Muscle of leg (tissue), 11 donors: Measurements from ENCODE around the gene PRSS50. TPM values are rescaled to one million over a fixed set of nuclear protein-coding genes. Genes with fewer than 3 reads are reported as not detected.
A peak's percentile ranks its signal among the peaks of the same experiment; 100 is the strongest.
"Not testable (repeated sequence)": the region's sequence is repeated elsewhere in the genome, so short reads cannot be mapped to it uniquely, and the experiment has no call there.

Experiments
- DNase-seq: peaks from one replicate; pipeline ENCODE4 v3.0.0; 2013
- H3K27ac ChIP-seq: one replicate; pipeline ENCODE4 v1.5.1; 2013; ENCODE audit warnings: mild to moderate bottlenecking, low read length, control low read depth
- H3K27me3 ChIP-seq: one replicate; pipeline ENCODE4 v1.6.1; 2013; ENCODE audit warnings: low read length; ENCODE audit not compliant: control insufficient read depth, insufficient read depth
- H3K36me3 ChIP-seq: one replicate; pipeline ENCODE4 v1.6.1; 2013; ENCODE audit warnings: low read length; ENCODE audit not compliant: control insufficient read depth, insufficient read depth
- H3K4me1 ChIP-seq: one replicate; pipeline ENCODE4 v1.6.1; 2013; ENCODE audit warnings: low read length; ENCODE audit not compliant: control insufficient read depth, insufficient read depth
- H3K4me3 ChIP-seq: one replicate; pipeline ENCODE4 v1.5.1; 2013; ENCODE audit warnings: low read length, control low read depth
- H3K9me3 ChIP-seq: replicated peaks from 2 replicates; pipeline ENCODE4 v1.6.1; 2013; ENCODE audit warnings: low read depth, low read length; ENCODE audit not compliant: control insufficient read depth
- WGBS: methylation state at CpG from one replicate; pipeline ENCODE4 v1.1.5; 2013; ENCODE audit warnings: missing lambda C conversion rate; ENCODE audit not compliant: insufficient coverage; 5-methylcytosine and 5-hydroxymethylcytosine counted together
- polyA plus RNA-seq, 8 donors: library from polyadenylated mRNA; unstranded; fragments of 120-200 nt; gene quantifications; one replicate each; pipeline versions ENCODE4 v1.2.1 to v1.2.3, GENCODE V29; 2013; ENCODE audit warnings: inconsistent platforms in 1 of 8, low replicate concordance in 1 of 8; ENCODE audit not compliant: insufficient read length in 8 of 8, insufficient read depth in 1 of 8
- total RNA-seq: library from RNA; stranded (reverse); fragments of 120-200 nt; gene quantifications from one replicate; pipeline ENCODE4 v1.2.4, GENCODE V29; 2013

PRSS50 gene
- total and polyA plus RNA-seq, 9 donors = 0.06 to 0.44 (median 0.12) TPM; not detected in 1

- no peaks in the 10 kb centered on the region for H3K36me3 ChIP-seq
- DNase-seq = peak; percentile 48
- H3K4me3 ChIP-seq = no peak overlapping the region
- no peaks in the 10 kb centered on the region for H3K27me3 ChIP-seq
- no peak overlapping the region for H3K27ac ChIP-seq
- H3K4me1 ChIP-seq = peaks cover 5% of the 10 kb centered on the region
- no peaks in the 10 kb centered on the region for H3K9me3 ChIP-seq
- WGBS = 78% methylated on average over 2 of the region's 2 CpGs
Measured at GRCh38 chr3:46748170-46748569, 30.5 kb upstream of the PRSS50 start.

- H3K9me3 ChIP-seq = no peaks in the 10 kb centered on the region
- H3K27ac ChIP-seq = no peak overlapping the region
- DNase-seq = no peak
- no peak overlapping the region for H3K4me3 ChIP-seq
- peaks cover 5% of the 10 kb centered on the region for H3K4me1 ChIP-seq
- H3K36me3 ChIP-seq = no peaks in the 10 kb centered on the region
- H3K27me3 ChIP-seq = no peaks in the 10 kb centered on the region
Measured at GRCh38 chr3:46746711-46747110, 29.0 kb upstream of the PRSS50 start.

GRCh38 chr3:46742992-46743585 lies 25.4 kb upstream of the PRSS50 start:
- Histone ChIP-seq H3K9me3 (no peaks in the 10 kb centered on the region), H3K4me1 (peaks cover under 1% of the 10 kb centered on the region), H3K4me3 (no peak overlapping the region), H3K27me3 (no peaks in the 10 kb centered on the region), H3K27ac (no peak overlapping the region), H3K36me3 (no peaks in the 10 kb centered on the region)
- DNase-seq = peak; percentile 10
- 18% methylated on average over 11 of the region's 12 CpGs for WGBS

- not testable (repeated sequence) for H3K27ac ChIP-seq, H3K36me3 ChIP-seq
- WGBS = no CpG with 5 or more reads among the region's 3 CpGs
Measured at GRCh38 chr3:46739565-46739964, 21.9 kb upstream of the PRSS50 start.

GRCh38 chr3:46737329-46737731 lies 19.7 kb upstream of the PRSS50 start:
- no peak overlapping the region for H3K27ac ChIP-seq
- no peaks in the 10 kb centered on the region for H3K27me3 ChIP-seq
- no peaks in the 10 kb centered on the region for H3K36me3 ChIP-seq
- no peaks in the 10 kb centered on the region for H3K9me3 ChIP-seq
- H3K4me1 ChIP-seq = peaks cover 5% of the 10 kb centered on the region
- no peak overlapping the region for H3K4me3 ChIP-seq
- WGBS = 67% methylated on average over 2 of the region's 4 CpGs
- peak; percentile 32 for DNase-seq

More at GRCh38 chr3:46739565-46739964, 21.9 kb upstream of the PRSS50 start:
- not testable (repeated sequence) for DNase-seq, H3K27me3 ChIP-seq, H3K4me1 ChIP-seq, H3K4me3 ChIP-seq, H3K9me3 ChIP-seq

- WGBS = 74% methylated on average over 16 of the region's 20 CpGs
- Histone ChIP-seq H3K36me3 (no peaks in the 10 kb centered on the region), H3K27me3 (no peaks in the 10 kb centered on the region), H3K9me3 (no peaks in the 10 kb centered on the region), H3K4me3 (no peak overlapping the region), H3K27ac (no peak overlapping the region), H3K4me1 (peaks cover 5% of the 10 kb centered on the region)
- no peak for DNase-seq
Measured at GRCh38 chr3:46736006-46736872, 18.6 kb upstream of the PRSS50 start.

GRCh38 chr3:46734773-46735172 lies 17.1 kb upstream of the PRSS50 start:
- no peaks in the 10 kb centered on the region for H3K9me3 ChIP-seq
- 62% methylated on average over 2 of the region's 4 CpGs for WGBS
- H3K27me3 ChIP-seq = peaks cover 2% of the 10 kb centered on the region
- H3K36me3 ChIP-seq = no peaks in the 10 kb centered on the region
- no peak for DNase-seq
- no peak overlapping the region for H3K27ac ChIP-seq
- peaks cover 5% of the 10 kb centered on the region for H3K4me1 ChIP-seq
- H3K4me3 ChIP-seq = no peak overlapping the region

GRCh38 chr3:46733026-46733800 lies 15.5 kb upstream of the PRSS50 start:
- Histone ChIP-seq H3K36me3 (no peaks in the 10 kb centered on the region), H3K27ac (no peak overlapping the region), H3K27me3 (peaks cover 6% of the 10 kb centered on the region), H3K4me1 (peaks cover 5% of the 10 kb centered on the region), H3K9me3 (no peaks in the 10 kb centered on the region), H3K4me3 (no peak overlapping the region)
- no peak for DNase-seq
- WGBS = 80% methylated on average over 5 of the region's 9 CpGs

GRCh38 chr3:46731795-46732194 lies 14.1 kb upstream of the PRSS50 start:
- Histone ChIP-seq H3K36me3 (no peaks in the 10 kb centered on the region), H3K4me3 (no peak overlapping the region), H3K27ac (no peak overlapping the region), H3K9me3 (no peaks in the 10 kb centered on the region), H3K4me1 (no peaks in the 10 kb centered on the region), H3K27me3 (peaks cover 6% of the 10 kb centered on the region)
- no CpG with 5 or more reads among the region's 3 CpGs for WGBS
- DNase-seq = no peak

GRCh38 chr3:46730819-46731218 lies 13.2 kb upstream of the PRSS50 start:
- Histone ChIP-seq H3K9me3 (no peaks in the 10 kb centered on the region), H3K36me3 (no peaks in the 10 kb centered on the region), H3K4me3 (no peak overlapping the region), H3K27me3 (peaks cover 6% of the 10 kb centered on the region), H3K4me1 (no peaks in the 10 kb centered on the region), H3K27ac (no peak overlapping the region)
- DNase-seq = no peak
- WGBS = no CpG with 5 or more reads among the region's 2 CpGs
